GM21367 (cell line): ENCODE results near the gene NCKAP5.

Source experiments
- ATAC-seq: cut with Tn5 transposase; IDR thresholded peaks from one replicate; pipeline ENCODE4 v1.9.1; 2021; ENCODE audit not compliant: unreplicated experiment

The NCKAP5 gene

DNA sequence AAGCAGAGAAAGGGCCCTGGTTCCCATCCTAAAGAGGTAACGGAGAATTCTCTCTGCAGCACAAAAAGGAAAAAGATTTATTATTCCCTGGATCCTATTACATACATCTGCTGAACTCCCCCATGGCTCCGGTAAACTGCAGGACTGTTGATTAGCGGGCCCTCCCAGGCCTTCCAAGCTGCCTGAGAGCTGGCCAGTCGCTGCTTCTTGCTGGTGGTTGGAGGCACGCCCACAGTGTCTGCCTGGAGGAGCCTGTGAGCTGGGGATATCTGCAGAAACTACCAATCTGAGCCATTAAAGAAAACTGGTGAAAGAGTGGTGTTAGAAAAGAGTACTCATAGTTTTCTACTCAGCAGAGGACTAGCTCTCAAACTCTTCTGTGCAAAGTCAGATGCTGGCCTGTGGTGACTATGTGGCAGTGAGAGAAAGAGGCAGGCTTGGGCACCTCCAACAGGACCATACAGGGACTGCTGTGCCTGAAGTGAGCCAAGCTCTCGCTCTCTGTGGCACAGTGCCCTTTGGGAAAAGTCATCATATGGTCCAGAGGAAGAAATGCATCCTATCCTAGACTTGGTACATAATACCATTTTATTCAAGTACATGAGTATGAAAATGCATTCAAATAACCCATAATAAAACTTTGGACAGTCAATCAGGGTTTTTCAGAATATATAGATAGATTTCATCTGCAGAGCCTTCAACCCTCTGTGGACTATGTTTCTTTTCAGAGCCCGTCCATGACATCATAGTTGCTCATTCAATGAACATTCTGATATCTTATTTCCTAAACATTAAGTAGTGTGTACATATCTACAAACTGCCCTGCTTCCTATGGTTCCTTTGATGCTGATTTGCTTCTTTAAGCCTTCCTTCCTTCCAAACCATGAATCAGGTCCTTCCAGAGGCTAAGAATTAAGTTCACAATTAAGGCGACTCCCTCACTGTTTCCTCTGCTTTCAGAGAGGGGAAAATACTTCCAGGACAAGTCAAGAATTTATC, 656.2 kb downstream of the NCKAP5 start:
- no peak for ATAC-seq

GRCh38 chr2:132910432-132910831, 657.8 kb downstream of the NCKAP5 start:
- ATAC-seq = no peak

DNA sequence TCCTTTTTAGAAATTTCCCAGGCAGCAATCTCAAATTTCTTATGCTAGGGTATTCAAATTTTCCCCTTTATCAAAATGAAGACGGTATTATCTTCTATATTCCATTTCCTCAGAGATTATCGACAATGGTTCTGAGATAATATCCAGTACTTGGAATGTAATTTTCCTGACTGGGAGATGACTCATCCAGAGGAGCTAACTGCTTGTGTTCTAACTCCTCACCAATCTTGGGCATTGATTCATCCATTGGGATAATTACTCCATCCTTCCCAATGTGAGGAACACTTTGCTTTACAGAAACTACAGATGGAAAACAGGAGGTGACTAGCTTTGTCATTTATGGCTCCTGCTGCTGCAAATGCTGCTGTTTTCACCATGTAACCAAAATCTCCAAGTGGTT, 658.8 kb downstream of the NCKAP5 start:
- ATAC-seq = no peak

GRCh38 chr2:132904142-132904842, 664.0 kb downstream of the NCKAP5 start:
- ATAC-seq = no peak

DNA sequence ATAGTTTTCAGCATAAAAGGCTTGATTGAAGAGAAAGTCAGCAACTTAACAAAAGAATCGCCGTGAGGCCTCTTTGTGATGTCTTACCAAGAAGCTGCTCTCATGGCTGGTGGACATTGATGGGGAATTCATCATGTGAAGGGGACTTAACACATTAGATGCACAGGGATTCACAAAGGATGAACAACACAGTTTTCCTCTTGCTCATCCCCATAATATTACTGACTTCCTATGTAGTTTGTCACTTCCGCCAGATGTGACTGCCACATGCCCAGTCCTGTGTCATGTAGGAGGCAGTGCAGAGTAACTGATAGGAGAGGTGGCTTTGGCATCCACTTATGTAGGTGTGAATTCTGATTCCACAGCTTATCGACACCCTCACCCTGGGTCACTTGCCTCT, 665.6 kb downstream of the NCKAP5 start:
- no peak for ATAC-seq

- no peak for ATAC-seq
Measured at GRCh38 chr2:132901661-132902060, 666.6 kb downstream of the NCKAP5 start.

DNA sequence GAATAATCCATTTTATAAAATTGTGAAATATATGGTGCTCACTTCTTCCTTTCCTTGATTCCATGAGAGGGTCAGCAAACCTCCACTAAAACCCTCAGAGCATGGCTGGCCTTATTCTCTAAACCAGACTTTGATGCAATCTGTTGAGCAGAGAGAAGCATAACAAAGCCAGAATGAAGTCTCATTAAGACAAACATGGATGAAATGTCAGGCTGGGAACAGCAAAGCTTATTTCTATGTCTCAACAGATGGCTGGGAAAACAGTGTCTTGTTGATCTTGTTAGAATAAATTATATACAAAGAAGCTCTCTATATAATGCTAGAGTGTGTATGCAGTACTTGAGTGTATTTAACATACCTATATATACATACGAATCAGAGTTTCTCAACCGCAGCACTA, 671.2 kb downstream of the NCKAP5 start:
- no peak for ATAC-seq

DNA sequence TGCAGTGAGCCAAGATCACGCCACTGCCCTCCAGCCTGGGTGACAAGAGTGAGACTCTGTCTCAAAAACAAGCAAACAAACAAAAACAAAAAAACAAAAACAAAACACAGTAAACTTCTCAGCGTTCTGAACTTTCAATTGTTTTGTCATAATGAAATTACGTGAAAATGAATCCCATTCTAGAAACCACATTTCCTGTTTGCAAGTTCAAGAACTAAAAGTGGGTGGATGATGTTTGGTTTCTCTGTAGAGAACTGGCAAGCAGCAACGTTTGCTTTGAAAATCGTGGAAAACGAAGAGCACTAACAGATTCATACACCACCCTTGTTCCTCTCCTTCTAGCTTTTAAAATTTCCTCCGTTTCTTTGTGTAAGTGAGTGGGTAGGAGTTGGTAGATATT, 672.2 kb downstream of the NCKAP5 start:
- no peak for ATAC-seq

DNA sequence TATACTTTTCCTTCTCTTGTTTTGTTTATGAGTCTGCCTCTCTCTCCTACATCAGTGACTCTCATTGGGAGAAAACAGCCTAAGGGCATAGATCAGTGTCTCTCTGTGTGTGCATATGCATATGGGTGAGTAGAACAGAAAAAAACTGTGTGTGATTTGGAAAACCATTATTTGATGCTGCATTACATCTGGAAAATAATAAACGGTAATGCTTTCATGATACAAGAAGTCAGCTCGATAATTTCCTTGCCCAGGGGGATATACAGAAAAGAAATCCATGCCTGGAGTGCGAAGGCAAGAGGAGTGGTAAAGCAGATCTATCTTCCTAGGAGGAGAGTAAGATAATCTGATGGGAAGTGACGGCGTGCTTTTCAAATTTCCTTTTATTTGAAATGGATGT, 676.8 kb downstream of the NCKAP5 start:
- ATAC-seq = no peak

GRCh38 chr2:132886574-132886973, 681.7 kb downstream of the NCKAP5 start:
- no peak for ATAC-seq

- no peak for ATAC-seq
Measured at GRCh38 chr2:132884705-132885104, 683.6 kb downstream of the NCKAP5 start.

GRCh38 chr2:132884292-132884691, 684.0 kb downstream of the NCKAP5 start:
- ATAC-seq = no peak

GRCh38 chr2:132883430-132883829, 684.8 kb downstream of the NCKAP5 start:
- no peak for ATAC-seq

- no peak for ATAC-seq
Measured at GRCh38 chr2:132881546-132881945, 686.7 kb downstream of the NCKAP5 start.

GRCh38 chr2:132877923-132878322, 690.3 kb downstream of the NCKAP5 start:
- ATAC-seq = no peak

DNA sequence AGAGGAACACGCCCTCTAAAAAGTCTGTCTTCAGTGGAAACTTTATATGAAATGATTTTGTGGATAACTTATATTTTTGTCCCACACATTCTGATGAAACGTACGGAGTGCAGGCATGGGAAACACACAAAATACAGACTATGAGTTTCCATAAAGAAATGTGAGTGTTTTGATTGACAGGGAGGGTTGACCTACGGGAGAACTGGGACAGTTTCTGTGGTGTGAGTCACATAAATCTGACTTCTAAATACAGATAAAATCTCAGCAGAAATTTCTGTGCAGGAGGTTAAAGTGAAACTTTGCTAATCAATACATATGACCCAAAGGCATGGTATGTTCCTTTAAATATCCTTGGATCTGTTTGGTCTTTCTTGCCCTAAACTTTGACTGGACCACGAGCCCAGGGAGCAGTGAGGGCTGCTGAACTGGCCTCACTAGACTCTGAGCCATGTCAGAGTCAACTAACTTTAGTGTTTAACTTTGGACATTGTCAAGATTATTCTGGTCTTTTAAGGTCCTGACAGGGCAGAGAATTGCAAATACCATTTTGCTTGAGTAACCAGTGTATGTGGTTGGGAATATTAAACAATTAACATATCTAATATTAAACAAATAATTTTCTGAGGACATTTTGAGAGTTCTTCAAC, 691.4 kb downstream of the NCKAP5 start:
- ATAC-seq = no peak

DNA sequence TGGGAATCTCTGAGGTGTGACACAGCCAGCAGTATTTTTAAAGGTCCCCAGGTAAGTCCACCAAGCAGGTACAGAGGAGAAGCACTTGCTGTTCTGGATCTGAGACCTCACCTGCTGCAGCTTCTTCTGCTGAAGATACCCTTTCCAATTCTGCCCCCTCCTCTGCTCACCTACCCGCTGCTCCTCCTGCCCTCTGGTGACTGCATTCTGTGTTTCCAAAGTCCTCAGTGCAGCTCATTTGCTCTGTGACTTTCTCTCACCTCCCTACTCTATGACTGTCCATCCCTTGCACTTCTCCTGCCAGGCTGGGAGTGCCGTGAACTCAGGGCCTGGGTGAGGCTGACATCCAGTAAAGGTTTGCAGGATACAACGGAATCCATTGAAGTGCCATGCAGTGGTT, 693.1 kb downstream of the NCKAP5 start:
- ATAC-seq = no peak

DNA sequence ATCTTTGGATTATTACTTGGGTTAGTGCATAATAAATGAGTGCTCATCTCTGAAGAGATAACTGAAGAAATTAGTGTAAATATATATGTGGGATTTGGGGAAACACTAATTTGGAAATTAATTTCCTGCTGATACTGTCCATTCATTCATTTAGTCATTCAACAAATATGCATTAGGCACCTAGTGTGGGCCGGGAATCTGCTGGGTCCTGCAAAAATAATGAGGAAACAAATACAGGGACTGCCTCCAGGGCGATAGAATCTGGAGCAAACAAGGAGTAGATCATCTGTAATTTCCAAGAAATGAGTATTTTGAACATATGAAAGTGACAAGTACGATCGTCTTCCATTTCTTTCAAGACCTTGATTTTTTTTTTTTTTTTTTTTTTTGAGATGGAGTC, 694.5 kb downstream of the NCKAP5 start:
- ATAC-seq = no peak

GRCh38 chr2:132871831-132872230, 696.4 kb downstream of the NCKAP5 start:
- no peak for ATAC-seq

DNA sequence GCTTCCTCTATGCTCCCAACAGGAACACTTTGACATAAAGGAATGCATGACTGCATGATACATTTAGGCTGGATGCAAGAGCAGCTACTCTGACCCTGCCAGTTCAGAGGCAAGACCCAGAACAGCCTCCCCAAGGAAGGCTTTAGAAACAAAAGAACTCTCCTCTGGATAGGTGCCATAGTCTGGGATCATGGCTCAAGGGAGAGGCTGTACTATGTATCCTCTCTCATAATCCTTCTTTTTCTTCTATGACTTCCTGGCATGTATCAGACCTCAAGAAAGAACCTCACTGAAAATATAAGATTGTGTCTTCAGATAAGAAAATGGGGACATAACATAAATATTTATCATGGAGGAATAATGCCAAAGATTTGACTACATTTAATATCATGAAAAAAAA, 704.3 kb downstream of the NCKAP5 start:
- no peak for ATAC-seq

- no peak for ATAC-seq
Measured at GRCh38 chr2:132860220-132860619, 708.0 kb downstream of the NCKAP5 start.

- no peak for ATAC-seq
Measured at GRCh38 chr2:132859590-132859989, 708.7 kb downstream of the NCKAP5 start.
